Measurements from ENCODE around the gene RFPL3.
"Not testable (repeated sequence)": the region's sequence is repeated elsewhere in the genome, so short reads cannot be mapped to it uniquely, and the experiment has no call there.

Gene RFPL3

GRCh38 chr22:32331236-32331917 lies 26.3 kb upstream of the RFPL3 start:
- DNase-seq: no peak

- no peak for DNase-seq
These were observed 25.5 kb upstream of the RFPL3 start for GRCh38 chr22:32331918-32332725.

- no peak for DNase-seq
These were observed 24.4 kb upstream of the RFPL3 start for GRCh38 chr22:32333141-32333768.

GRCh38 chr22:32333769-32334659 lies 23.7 kb upstream of the RFPL3 start:
- DNase-seq: no peak

- DNase-seq: no peak
These were observed 22.9 kb upstream of the RFPL3 start for GRCh38 chr22:32334660-32335365.

DNA sequence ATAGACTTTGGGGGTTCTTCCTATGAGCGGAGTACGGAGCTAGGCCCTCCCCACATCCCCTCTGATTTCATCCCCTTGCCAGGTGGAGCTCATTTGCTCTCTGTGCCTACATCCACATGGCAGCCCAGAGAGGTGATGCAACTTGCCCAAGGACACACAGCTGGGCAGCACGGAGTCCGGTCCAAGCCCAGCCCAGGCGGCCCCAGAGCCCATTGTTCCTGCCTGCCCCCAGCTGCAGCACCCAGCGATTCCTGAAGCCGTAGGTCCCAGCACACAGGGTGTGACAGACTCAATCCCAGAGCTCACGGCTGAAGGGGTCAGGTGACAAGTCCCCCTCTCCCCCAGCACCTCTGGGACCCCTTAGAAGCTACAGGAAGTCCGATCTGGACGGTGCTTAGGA lies 22.2 kb upstream of the RFPL3 start:
- no peak for DNase-seq

- DNase-seq: no peak
These were observed 21.5 kb upstream of the RFPL3 start for GRCh38 chr22:32336121-32336603.

- no peak for DNase-seq
These were observed 20.8 kb upstream of the RFPL3 start for GRCh38 chr22:32336771-32337424.

- not testable (repeated sequence) for DNase-seq
These were observed 20.2 kb upstream of the RFPL3 start for GRCh38 chr22:32337425-32337824.

- no peak for DNase-seq
These were observed 18.9 kb upstream of the RFPL3 start for GRCh38 chr22:32338757-32339156.

- no peak for DNase-seq
These were observed 18.3 kb upstream of the RFPL3 start for GRCh38 chr22:32339190-32340012.

GRCh38 chr22:32340411-32340810 lies 17.3 kb upstream of the RFPL3 start:
- DNase-seq: no peak

- DNase-seq: no peak
These were observed 16.4 kb upstream of the RFPL3 start for GRCh38 chr22:32341122-32341740.

DNA sequence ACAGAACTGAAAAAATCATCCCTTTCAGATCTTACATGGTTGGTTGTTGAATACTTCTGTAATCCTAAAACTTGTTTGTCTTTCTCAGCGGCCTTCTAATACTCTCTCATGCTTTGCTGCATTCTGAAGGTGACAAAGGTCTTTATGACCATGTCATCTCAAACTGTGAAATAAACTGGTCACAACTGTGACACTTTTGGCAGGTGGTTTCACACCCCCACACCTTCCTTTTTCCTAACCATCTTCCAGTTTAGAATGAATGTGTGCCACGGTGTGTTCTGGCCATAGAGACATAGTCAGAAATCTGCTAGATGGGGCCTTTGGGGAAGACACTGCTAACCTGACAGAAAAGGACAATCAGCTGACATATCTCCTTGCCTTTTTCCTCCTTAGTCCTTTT lies 14.7 kb upstream of the RFPL3 start:
- DNase-seq: no peak

DNA sequence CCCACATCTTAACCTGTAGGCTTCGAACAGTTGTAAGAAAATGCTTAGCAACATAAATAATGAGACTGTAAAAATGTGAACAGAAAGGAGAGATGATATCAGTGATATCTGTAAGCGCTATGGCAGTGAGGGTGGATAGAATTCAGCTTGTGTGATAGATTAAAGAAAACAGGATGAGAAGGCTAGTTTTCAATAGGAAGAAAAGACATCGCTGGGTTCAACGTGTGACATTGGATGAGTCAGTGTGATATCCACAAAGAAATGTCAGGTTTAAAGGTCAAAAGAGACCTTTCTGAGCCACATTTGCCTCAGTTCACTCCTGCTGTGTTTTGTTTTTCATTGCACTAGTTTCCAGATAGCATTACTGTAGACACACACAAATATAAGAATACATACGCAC lies 13.7 kb upstream of the RFPL3 start:
- no peak for DNase-seq

- DNase-seq: no peak
These were observed 9.5 kb upstream of the RFPL3 start for GRCh38 chr22:32348031-32348611.

DNA sequence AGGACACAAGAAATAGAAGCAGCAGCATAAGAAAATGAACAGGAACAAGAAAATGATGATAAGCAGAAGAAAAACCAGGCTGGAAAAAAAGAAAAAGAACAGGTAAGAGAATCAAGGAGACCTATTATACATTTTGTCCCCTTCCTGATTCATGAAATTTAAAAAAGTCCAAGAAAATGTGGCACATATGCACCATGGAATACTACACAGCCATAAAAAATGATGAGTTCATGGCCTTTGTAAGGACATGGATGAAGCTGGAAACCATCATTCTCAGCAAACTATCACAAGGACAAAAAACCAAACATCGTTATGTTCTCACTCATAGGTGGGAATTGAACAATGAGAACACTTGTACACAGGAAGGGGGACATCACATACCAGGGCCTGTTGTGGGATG lies 5.8 kb upstream of the RFPL3 start:
- DNase-seq: not testable (repeated sequence)

DNA sequence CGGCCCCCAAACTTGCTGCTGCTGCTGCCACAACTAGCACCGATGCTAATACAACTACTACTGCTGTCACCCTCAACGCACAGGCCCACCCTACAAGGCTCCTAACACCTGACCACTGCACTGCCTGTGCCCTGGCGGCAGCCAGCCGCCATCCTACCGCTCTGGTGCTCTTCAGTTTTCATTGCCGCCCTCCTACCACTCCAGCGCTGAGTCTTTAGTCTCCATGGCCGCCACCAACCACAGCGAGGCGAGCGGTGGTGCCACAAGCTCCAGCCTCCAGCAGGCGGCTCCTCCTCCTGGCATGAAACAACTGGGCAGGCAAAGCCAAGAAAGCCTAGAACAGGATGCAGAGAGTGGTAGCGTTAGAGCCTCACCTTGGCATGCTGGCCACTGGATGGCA lies 5.0 kb upstream of the RFPL3 start:
- DNase-seq: no peak

DNA sequence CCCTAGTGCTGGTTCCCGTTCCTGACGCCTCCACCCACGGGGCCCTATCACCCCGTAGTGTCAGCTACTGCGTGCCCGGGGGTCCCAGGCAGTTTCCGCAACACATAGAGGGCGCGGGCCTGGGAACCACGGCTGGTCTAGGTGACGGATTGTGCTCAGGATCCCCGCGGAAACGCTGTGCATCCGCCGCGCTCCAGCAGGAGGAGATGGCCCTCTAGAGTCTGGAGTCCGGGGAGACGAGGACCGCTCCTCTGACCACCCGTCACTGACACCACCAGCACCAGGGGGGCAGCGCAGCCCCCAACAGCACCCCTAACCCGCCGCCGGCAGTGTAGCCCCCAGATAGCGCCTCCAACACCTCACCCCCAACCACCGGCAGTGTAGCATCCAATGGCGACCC lies 4.4 kb upstream of the RFPL3 start:
- no peak for DNase-seq

DNA sequence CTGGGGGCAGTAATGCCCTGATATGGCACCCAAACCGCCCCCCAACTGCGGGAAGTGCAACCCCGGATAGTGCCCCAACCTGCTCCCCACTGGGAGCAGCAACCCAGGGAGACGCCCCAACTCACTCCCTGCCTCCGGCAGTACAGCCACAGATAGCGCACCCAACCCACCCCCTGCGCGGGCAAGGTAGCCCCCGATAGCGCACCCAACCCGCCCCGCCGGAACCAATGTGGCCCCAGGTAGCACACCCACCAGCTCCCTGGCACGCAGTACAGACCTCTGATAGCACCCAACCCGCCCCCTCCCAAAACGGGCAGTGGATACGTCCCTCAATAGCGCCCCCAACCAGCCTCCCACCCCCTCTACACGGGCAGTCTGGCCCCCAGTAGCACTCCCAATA lies 3.8 kb upstream of the RFPL3 start:
- DNase-seq: no peak
